OCI-LY7 (cell line): ENCODE results near the gene PCIF1. TPM values are rescaled to one million over a fixed set of nuclear protein-coding genes. Genes with fewer than 3 reads are reported as not detected.

Experiments
- BruUV-seq: library from RNA; stranded (reverse); fragments of 400-500 nt; replicated peaks from 2 replicates; lab custom pipeline; 2021; lab: Mats Ljungman, UMichigan
- CTCF ChIA-PET: fragments of 300-600 bp; sonication (Branson Sonifier 250); formaldehyde crosslinking; loops from one replicate; lab custom pipeline; 2022; ENCODE audit warnings: antibody characterized with exemption; ENCODE audit not compliant: unreplicated experiment; lab: Charles Lee
- POLR2A ChIA-PET: fragments of 300-600 bp; sonication (Branson Sonifier 250); formaldehyde crosslinking; loops from one replicate; lab custom pipeline; 2022; ENCODE audit warnings: antibody characterized with exemption; lab: Charles Lee
- DNase-seq: peaks from one replicate; pipeline ENCODE4 v3.0.0-alpha.2; 2015; ENCODE audit warnings: low spot score
- H2AFZ ChIP-seq: fragments of 200-600 bp; sonication (generic), shearing (Covaris generic); 2 replicates; pipeline ENCODE4 v1.6.1; 2014; ENCODE audit warnings: mild to moderate bottlenecking, antibody characterized with exemption, low read length, moderate library complexity
- H3K27ac ChIP-seq: fragments of 200-600 bp; sonication (generic); 2 replicates; pipeline ENCODE4 v1.5.1; 2014; ENCODE audit warnings: mixed run types, low read depth, mild to moderate bottlenecking, moderate library complexity, low read length, inconsistent platforms; ENCODE audit not compliant: poor library complexity, severe bottlenecking
- H3K36me3 ChIP-seq: fragments of 200-600 bp; sonication (generic); 2 replicates; pipeline ENCODE4 v1.6.1; 2014; ENCODE audit warnings: mild to moderate bottlenecking, antibody characterized with exemption, low read length, moderate library complexity, mixed read lengths; ENCODE audit not compliant: insufficient read depth
- H3K4me1 ChIP-seq: fragments of 200-600 bp; sonication (generic); 2 replicates; pipeline ENCODE4 v1.5.1; 2014; ENCODE audit warnings: mild to moderate bottlenecking, low read length; ENCODE audit not compliant: insufficient read depth, poor library complexity, severe bottlenecking
- H3K4me2 ChIP-seq: fragments of 200-600 bp; sonication (generic); 2 replicates; pipeline ENCODE4 v1.6.1; 2014; ENCODE audit warnings: mild to moderate bottlenecking, low read length
- H3K4me3 ChIP-seq: fragments of 200-600 bp; sonication (generic); 2 replicates; pipeline ENCODE4 v1.5.1; 2014; ENCODE audit warnings: mild to moderate bottlenecking, low read depth, low read length; ENCODE audit not compliant: poor library complexity, severe bottlenecking
- H3K79me2 ChIP-seq: fragments of 200-600 bp; sonication (generic); 2 replicates; pipeline ENCODE4 v1.6.1; 2016; ENCODE audit warnings: low read depth, mild to moderate bottlenecking, low read length, moderate library complexity, mixed read lengths; ENCODE audit not compliant: insufficient read depth
- H3K9me2 ChIP-seq: fragments of 200-600 bp; sonication (generic); 2 replicates; pipeline ENCODE4 v1.6.1; 2016; ENCODE audit warnings: mild to moderate bottlenecking, low read length, mixed read lengths; ENCODE audit not compliant: insufficient read depth
- H3K9me3 ChIP-seq: fragments of 200-600 bp; sonication (generic); 2 replicates; pipeline ENCODE4 v1.6.1; 2014; ENCODE audit warnings: mild to moderate bottlenecking, mixed run types, low read length, mixed read lengths
- H4K20me1 ChIP-seq: fragments of 200-600 bp; sonication (generic); 2 replicates; pipeline ENCODE4 v1.6.1; 2014; ENCODE audit warnings: mild to moderate bottlenecking, antibody characterized with exemption, low read length, moderate library complexity, mixed read lengths; ENCODE audit not compliant: insufficient read depth
- CTCF ChIP-seq: fragments of 200-600 bp; sonication (generic); conservative IDR thresholded peaks from 2 replicates; pipeline ENCODE4 v1.5.1; 2014; ENCODE audit warnings: mild to moderate bottlenecking, antibody characterized with exemption, low read length, moderate library complexity, mixed read lengths
- EZH2phosphoT487 ChIP-seq: fragments of 200-600 bp; sonication (generic); IDR thresholded peaks from 2 replicates; pipeline ENCODE4 v1.6.1; 2018; ENCODE audit warnings: low read depth, borderline replicate concordance, mild to moderate bottlenecking, mixed run types, antibody characterized with exemption, low read length, moderate library complexity, mixed read lengths
- intact Hi-C: fragments of 100-400 bp; cut with micrococcal nuclease; formaldehyde crosslinking; loops from one replicate; pipeline ENCODE4 v1.10.0; 2022; ENCODE audit not compliant: unreplicated experiment
- total RNA-seq, 2 experiments: library from RNA; depleted of rRNA in 1 of 2; stranded (reverse); fragments of >200 nt in 1 of 2; shearing (Covaris generic) in 1 of 2; gene quantifications; 2 replicates each; pipeline ENCODE4 v1.2.3, GENCODE V29; 2014 to 2022

The PCIF1 gene
- total RNA-seq, 2 experiments from 2014 or later: 21.2 to 40.6 TPM

GRCh38 chr20:45944965-45945677 is 10.6 kb downstream of the PCIF1 start:
- CTCF ChIA-PET: no interaction called here
- Histone ChIP-seq H3K27ac (no peak overlapping the region), H3K4me1 (no peaks in the 10 kb centered on the region), H3K9me3 (no peaks in the 10 kb centered on the region), H3K9me2 (no peaks in the 10 kb centered on the region), H3K36me3 (peaks cover 91% of the 10 kb centered on the region), H3K4me3 (no peak overlapping the region), H3K79me2 (no peaks in the 10 kb centered on the region), H3K4me2 (no peak overlapping the region), H4K20me1 (no peaks in the 10 kb centered on the region), H2AFZ (no peak overlapping the region)
- BruUV-seq: no TSS peak
- no peak for DNase-seq
- POLR2A ChIA-PET: no interaction called here
- intact Hi-C loops: no loop called here
- TF ChIP-seq CTCF (no peak), EZH2phosphoT487 (no peak)

GRCh38 chr20:45945678-45946148 is 11.2 kb downstream of the PCIF1 start:
- no peak for TF ChIP-seq EZH2phosphoT487
- no peak for TF ChIP-seq CTCF
- Histone ChIP-seq H3K4me1 (no peaks in the 10 kb centered on the region), H3K9me2 (no peaks in the 10 kb centered on the region), H3K36me3 (peaks cover 90% of the 10 kb centered on the region), H3K4me2 (no peak overlapping the region), H3K27ac (no peak overlapping the region), H3K4me3 (no peak overlapping the region), H2AFZ (no peak overlapping the region), H3K9me3 (no peaks in the 10 kb centered on the region), H3K79me2 (no peaks in the 10 kb centered on the region), H4K20me1 (no peaks in the 10 kb centered on the region)
- intact Hi-C loops: no loop called here
- ChIA-PET CTCF (no interaction called here), POLR2A (no interaction called here)
- DNase-seq: no peak
- BruUV-seq: no TSS peak

GRCh38 chr20:45946149-45946970 is 11.9 kb downstream of the PCIF1 start:
- H2AFZ ChIP-seq: no peak overlapping the region
- BruUV-seq: no TSS peak
- H3K4me3 ChIP-seq: no peak overlapping the region
- CTCF ChIA-PET: no interaction called here
- intact Hi-C loops: no loop called here
- no peak for DNase-seq
- TF ChIP-seq EZH2phosphoT487: no peak
- no peak for TF ChIP-seq CTCF
- no peaks in the 10 kb centered on the region for H3K79me2 ChIP-seq
- no peaks in the 10 kb centered on the region for H3K9me2 ChIP-seq
- H3K4me2 ChIP-seq: no peak overlapping the region
- POLR2A ChIA-PET: no interaction called here
- no peak overlapping the region for H3K27ac ChIP-seq
- H3K4me1 ChIP-seq: peaks cover 3% of the 10 kb centered on the region
- H3K36me3 ChIP-seq: peaks cover 90% of the 10 kb centered on the region
- H4K20me1 ChIP-seq: no peaks in the 10 kb centered on the region
- no peaks in the 10 kb centered on the region for H3K9me3 ChIP-seq
